Right renal pelvis (tissue), 4 donors: ENCODE results near the gene KIRREL3. TPM values are rescaled to one million over a fixed set of nuclear protein-coding genes. Genes with fewer than 3 reads are reported as not detected.

Source experiments
- DNase-seq, 4 donors: peaks; one replicate each; pipeline ENCODE4 v3.0.0-alpha.2; 2013; ENCODE audit warnings: low read depth in 4 of 4, low spot score in 3 of 4, missing footprints in 1 of 4
- polyA plus RNA-seq, 4 donors: library from polyadenylated mRNA; unstranded; fragments of 120-200 nt; gene quantifications; one replicate each; pipeline ENCODE4 v1.2.1, GENCODE V29; 2013; ENCODE audit not compliant: insufficient read length in 4 of 4

KIRREL3 gene
- polyA plus RNA-seq, 4 donors = 1.4 to 2.3 (median 1.8) TPM

- DNase-seq = no peak
Observed at GRCh38 chr11:126880872-126881271, 119.7 kb downstream of the KIRREL3 start.

- DNase-seq = no peak
Observed at GRCh38 chr11:126879516-126879915, 121.1 kb downstream of the KIRREL3 start.

GRCh38 chr11:126878913-126879482 is 121.6 kb downstream of the KIRREL3 start:
- DNase-seq = no peak

- DNase-seq = no peak
Observed at GRCh38 chr11:126874831-126875230, 125.7 kb downstream of the KIRREL3 start.

- DNase-seq = no peak
Observed at GRCh38 chr11:126874276-126874675, 126.3 kb downstream of the KIRREL3 start.

- DNase-seq = no peak
Observed at GRCh38 chr11:126871792-126872191, 128.8 kb downstream of the KIRREL3 start.

- no peak for DNase-seq
Observed at GRCh38 chr11:126870021-126870420, 130.5 kb downstream of the KIRREL3 start.

- no peak for DNase-seq
Observed at GRCh38 chr11:126868741-126869140, 131.8 kb downstream of the KIRREL3 start.

GRCh38 chr11:126864934-126865333 is 135.6 kb downstream of the KIRREL3 start:
- DNase-seq = no peak

GRCh38 chr11:126863294-126863997 is 137.1 kb downstream of the KIRREL3 start:
- no peak for DNase-seq

- DNase-seq = no peak
Observed at GRCh38 chr11:126862664-126863243, 137.8 kb downstream of the KIRREL3 start.

- DNase-seq = no peak
Observed at GRCh38 chr11:126861796-126862459, 138.6 kb downstream of the KIRREL3 start.

GRCh38 chr11:126857860-126858808 is 142.4 kb downstream of the KIRREL3 start:
- DNase-seq = no peak

- DNase-seq = no peak
Observed at GRCh38 chr11:126855536-126855935, 145.0 kb downstream of the KIRREL3 start.

- DNase-seq = no peak
Observed at GRCh38 chr11:126853732-126854131, 146.8 kb downstream of the KIRREL3 start.

GRCh38 chr11:126844789-126845188 is 155.8 kb downstream of the KIRREL3 start:
- no peak for DNase-seq

GRCh38 chr11:126843096-126843495 is 157.5 kb downstream of the KIRREL3 start:
- DNase-seq = no peak

- DNase-seq = no peak
Observed at GRCh38 chr11:126841999-126842398, 158.6 kb downstream of the KIRREL3 start.

GRCh38 chr11:126840975-126841374 is 159.6 kb downstream of the KIRREL3 start:
- DNase-seq = no peak

GRCh38 chr11:126840201-126840886 is 160.2 kb downstream of the KIRREL3 start:
- no peak for DNase-seq
